LNCAP (cell line): ENCODE results near the gene ERRFI1.

ENCODE experiments used
- TF ChIP-seq, protein P1 (sequence below): fragments of 450-650 bp; IDR thresholded peaks from 2 replicates; pipeline ENCODE4 v1.5.1; 2017; ENCODE audit warnings: mild to moderate bottlenecking

ERRFI1 gene

GRCh38 chr1:8019229-8019620 is 6.9 kb downstream of the ERRFI1 start:
- TF ChIP-seq, protein P1, sequence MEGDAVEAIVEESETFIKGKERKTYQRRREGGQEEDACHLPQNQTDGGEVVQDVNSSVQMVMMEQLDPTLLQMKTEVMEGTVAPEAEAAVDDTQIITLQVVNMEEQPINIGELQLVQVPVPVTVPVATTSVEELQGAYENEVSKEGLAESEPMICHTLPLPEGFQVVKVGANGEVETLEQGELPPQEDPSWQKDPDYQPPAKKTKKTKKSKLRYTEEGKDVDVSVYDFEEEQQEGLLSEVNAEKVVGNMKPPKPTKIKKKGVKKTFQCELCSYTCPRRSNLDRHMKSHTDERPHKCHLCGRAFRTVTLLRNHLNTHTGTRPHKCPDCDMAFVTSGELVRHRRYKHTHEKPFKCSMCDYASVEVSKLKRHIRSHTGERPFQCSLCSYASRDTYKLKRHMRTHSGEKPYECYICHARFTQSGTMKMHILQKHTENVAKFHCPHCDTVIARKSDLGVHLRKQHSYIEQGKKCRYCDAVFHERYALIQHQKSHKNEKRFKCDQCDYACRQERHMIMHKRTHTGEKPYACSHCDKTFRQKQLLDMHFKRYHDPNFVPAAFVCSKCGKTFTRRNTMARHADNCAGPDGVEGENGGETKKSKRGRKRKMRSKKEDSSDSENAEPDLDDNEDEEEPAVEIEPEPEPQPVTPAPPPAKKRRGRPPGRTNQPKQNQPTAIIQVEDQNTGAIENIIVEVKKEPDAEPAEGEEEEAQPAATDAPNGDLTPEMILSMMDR = no peak

GRCh38 chr1:8018492-8019228 is 7.4 kb downstream of the ERRFI1 start:
- TF ChIP-seq, protein P1 = no peak

DNA sequence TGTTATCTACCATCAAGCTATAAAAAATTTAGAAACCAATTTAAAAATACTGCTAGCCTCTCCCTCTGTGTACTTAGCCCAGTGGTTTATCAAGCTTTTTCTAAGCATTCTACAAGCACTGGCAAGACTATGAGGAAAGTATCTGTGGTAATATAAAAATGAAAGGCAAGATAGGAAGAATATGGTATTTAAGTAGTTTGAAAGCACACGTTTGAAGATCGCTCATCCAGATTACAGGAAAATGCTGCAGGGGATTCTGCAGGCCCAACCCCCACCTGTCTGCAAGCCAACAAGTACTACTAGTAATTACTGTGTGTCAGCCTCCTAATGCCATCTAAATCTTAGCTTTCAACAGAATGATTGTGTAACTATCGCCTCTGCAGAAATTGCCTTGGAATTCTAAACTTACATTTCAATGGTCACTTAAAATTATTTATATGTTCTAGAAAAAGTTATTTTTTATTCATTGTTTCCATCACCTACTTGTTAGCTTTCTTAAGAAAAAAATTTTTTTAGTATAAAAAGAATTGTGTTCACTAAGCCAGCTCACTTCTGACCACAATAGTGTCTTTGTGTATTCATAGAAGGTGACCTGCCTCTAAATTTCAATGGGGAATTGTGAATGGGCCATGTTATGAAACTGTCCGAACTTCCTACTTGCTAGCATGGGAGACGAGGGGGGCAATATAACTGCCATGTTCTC is 8.5 kb downstream of the ERRFI1 start:
- TF ChIP-seq, protein P1 = no peak

GRCh38 chr1:8016895-8017241 is 9.2 kb downstream of the ERRFI1 start:
- TF ChIP-seq, protein P1 = no peak

- TF ChIP-seq, protein P1 = peak; percentile 19; the same call in 1 of the 2 replicates
These were observed 9.8 kb downstream of the ERRFI1 start for GRCh38 chr1:8016210-8016894.

GRCh38 chr1:8015809-8016165 is 10.3 kb downstream of the ERRFI1 start:
- TF ChIP-seq, protein P1 = no peak

- TF ChIP-seq, protein P1 = peak; percentile 72
These were observed 10.9 kb downstream of the ERRFI1 start for GRCh38 chr1:8015036-8015808.
